HUES64 (cell line): ENCODE data around the gene INCENP.

Experiments used
- H3K27ac ChIP-seq: 2 replicates; pipeline ENCODE4 v1.7.0; 2013; ENCODE audit warnings: low read depth, low read length, inconsistent platforms
- H3K27me3 ChIP-seq: 2 replicates; pipeline ENCODE4 v1.6.1; 2013; ENCODE audit warnings: mild to moderate bottlenecking, low read length; ENCODE audit not compliant: insufficient read depth
- H3K36me3 ChIP-seq: 2 replicates; pipeline ENCODE4 v1.6.1; 2013; ENCODE audit warnings: mild to moderate bottlenecking, low read length; ENCODE audit not compliant: insufficient read depth
- H3K4me1 ChIP-seq: 2 replicates; pipeline ENCODE4 v1.6.1; 2013; ENCODE audit warnings: mild to moderate bottlenecking, low read length, moderate library complexity; ENCODE audit not compliant: insufficient read depth
- H3K4me3 ChIP-seq: 2 replicates; pipeline ENCODE4 v1.5.1; 2013; ENCODE audit warnings: mild to moderate bottlenecking, low read length, moderate library complexity
- H3K9ac ChIP-seq: 2 replicates; pipeline ENCODE4 v1.6.1; 2013; ENCODE audit warnings: mild to moderate bottlenecking, low read depth, low read length
- H3K9me3 ChIP-seq: 2 replicates; pipeline ENCODE4 v1.6.1; 2013; ENCODE audit warnings: low read depth, low read length; ENCODE audit not compliant: insufficient read depth
- WGBS: fragments of 150-250, 120-280 bp; methylation state at CpG from one replicate; pipeline ENCODE4 v1.1.7; 2013; ENCODE audit warnings: missing lambda C conversion rate; 5-methylcytosine and 5-hydroxymethylcytosine counted together

Gene INCENP

GRCh38 chr11:62132689-62133293, 9.0 kb downstream of the INCENP start:
- no peaks in the 10 kb centered on the region for H3K4me1 ChIP-seq
- H3K9ac ChIP-seq: no peak overlapping the region
- peaks cover 79% of the 10 kb centered on the region for H3K36me3 ChIP-seq
- H3K9me3 ChIP-seq: no peaks in the 10 kb centered on the region
- H3K27ac ChIP-seq: no peak overlapping the region
- WGBS: 82% methylated on average over 6 of the region's 6 CpGs
- H3K27me3 ChIP-seq: no peaks in the 10 kb centered on the region
- H3K4me3 ChIP-seq: no peak overlapping the region

GRCh38 chr11:62133328-62134065, 9.7 kb downstream of the INCENP start:
- Histone ChIP-seq H3K4me3 (no peak overlapping the region), H3K36me3 (peaks cover 79% of the 10 kb centered on the region), H3K9ac (no peak overlapping the region), H3K4me1 (no peaks in the 10 kb centered on the region), H3K27ac (no peak overlapping the region), H3K9me3 (no peaks in the 10 kb centered on the region), H3K27me3 (no peaks in the 10 kb centered on the region)
- WGBS: 88% methylated on average over 16 of the region's 16 CpGs

- WGBS: 93% methylated on average over 7 of the region's 7 CpGs
- H3K9ac ChIP-seq: no peak overlapping the region
- no peak overlapping the region for H3K4me3 ChIP-seq
- H3K36me3 ChIP-seq: peaks cover 79% of the 10 kb centered on the region
- H3K4me1 ChIP-seq: no peaks in the 10 kb centered on the region
- no peak overlapping the region for H3K27ac ChIP-seq
- no peaks in the 10 kb centered on the region for H3K9me3 ChIP-seq
- no peaks in the 10 kb centered on the region for H3K27me3 ChIP-seq
Measured at GRCh38 chr11:62137276-62137861, 13.6 kb downstream of the INCENP start.

- Histone ChIP-seq H3K9ac (no peak overlapping the region), H3K9me3 (no peaks in the 10 kb centered on the region), H3K4me3 (no peak overlapping the region), H3K4me1 (no peaks in the 10 kb centered on the region), H3K27ac (no peak overlapping the region), H3K27me3 (no peaks in the 10 kb centered on the region), H3K36me3 (peaks cover 81% of the 10 kb centered on the region)
- 93% methylated on average over 14 of the region's 14 CpGs for WGBS
Measured at GRCh38 chr11:62137881-62138629, 14.2 kb downstream of the INCENP start.

GRCh38 chr11:62138630-62139425, 15.0 kb downstream of the INCENP start:
- Histone ChIP-seq H3K9me3 (no peaks in the 10 kb centered on the region), H3K4me3 (no peak overlapping the region), H3K4me1 (no peaks in the 10 kb centered on the region), H3K27me3 (no peaks in the 10 kb centered on the region), H3K27ac (no peak overlapping the region), H3K36me3 (peaks cover 82% of the 10 kb centered on the region), H3K9ac (no peak overlapping the region)
- 95% methylated on average over 17 of the region's 17 CpGs for WGBS

GRCh38 chr11:62139526-62140303, 15.9 kb downstream of the INCENP start:
- no peaks in the 10 kb centered on the region for H3K27me3 ChIP-seq
- H3K4me1 ChIP-seq: no peaks in the 10 kb centered on the region
- no peak overlapping the region for H3K4me3 ChIP-seq
- no peaks in the 10 kb centered on the region for H3K9me3 ChIP-seq
- peaks cover 84% of the 10 kb centered on the region for H3K36me3 ChIP-seq
- no peak overlapping the region for H3K9ac ChIP-seq
- H3K27ac ChIP-seq: no peak overlapping the region
- 95% methylated on average over 24 of the region's 24 CpGs for WGBS

GRCh38 chr11:62140304-62141110, 16.7 kb downstream of the INCENP start:
- H3K9ac ChIP-seq: no peak overlapping the region
- no peak overlapping the region for H3K4me3 ChIP-seq
- H3K27me3 ChIP-seq: no peaks in the 10 kb centered on the region
- H3K4me1 ChIP-seq: no peaks in the 10 kb centered on the region
- no peaks in the 10 kb centered on the region for H3K9me3 ChIP-seq
- H3K36me3 ChIP-seq: peaks cover 85% of the 10 kb centered on the region
- no peak overlapping the region for H3K27ac ChIP-seq
- 96% methylated on average over 24 of the region's 24 CpGs for WGBS

- no peaks in the 10 kb centered on the region for H3K4me1 ChIP-seq
- no peak overlapping the region for H3K27ac ChIP-seq
- no peak overlapping the region for H3K4me3 ChIP-seq
- no peaks in the 10 kb centered on the region for H3K27me3 ChIP-seq
- no peaks in the 10 kb centered on the region for H3K9me3 ChIP-seq
- no peak overlapping the region for H3K9ac ChIP-seq
- WGBS: 92% methylated on average over 22 of the region's 22 CpGs
- H3K36me3 ChIP-seq: peaks cover 93% of the 10 kb centered on the region
Measured at GRCh38 chr11:62141111-62142042, 17.6 kb downstream of the INCENP start.

- WGBS: 95% methylated on average over 4 of the region's 4 CpGs
- Histone ChIP-seq H3K4me1 (no peaks in the 10 kb centered on the region), H3K36me3 (peaks cover 94% of the 10 kb centered on the region)
Measured at GRCh38 chr11:62142043-62142375, 18.2 kb downstream of the INCENP start.

More at GRCh38 chr11:62142043-62142375, 18.2 kb downstream of the INCENP start:
- Histone ChIP-seq H3K4me3 (no peak overlapping the region), H3K9ac (no peak overlapping the region), H3K27me3 (no peaks in the 10 kb centered on the region), H3K27ac (no peak overlapping the region), H3K9me3 (no peaks in the 10 kb centered on the region)
